Uterus (tissue), 2 donors: Measurements from ENCODE around the gene CTNND2.
"Not testable (repeated sequence)": the region's sequence is repeated elsewhere in the genome, so short reads cannot be mapped to it uniquely, and the experiment has no call there.

Source experiments
- CTCF ChIP-seq, 4 experiments: fragments of 200-600 bp in 2 of 4; fragments of 450-650 bp in 2 of 4; sonication (generic) in 2 of 4; IDR thresholded peaks; one replicate each; pipeline ENCODE4 v1.5.1; 2016 to 2019; ENCODE audit warnings: antibody characterized with exemption in 4 of 4, mild to moderate bottlenecking in 2 of 4, moderate library complexity in 1 of 4
- POLR2A ChIP-seq, 2 donors: fragments of 450-650 bp; IDR thresholded peaks; one replicate each; pipeline ENCODE4 v1.6.1; 2016; ENCODE audit warnings: antibody characterized with exemption in 2 of 2, mild to moderate bottlenecking in 1 of 2, moderate library complexity in 1 of 2

GRCh38 chr5:11004523-11004922 lies 899.7 kb downstream of the CTNND2 start:
- not testable (repeated sequence) for TF ChIP-seq CTCF, POLR2A (IDR thresholded peaks at IDR 0.05)
